ENCODE results near the gene GLB1L. TPM values are rescaled to one million over a fixed set of nuclear protein-coding genes. Genes with fewer than 3 reads are reported as not detected.

Gene GLB1L
- total and polyA plus RNA-seq, 2 of the 8 experiments (the other 6 are each of a cell fraction or from before 2014, with no cell fraction given), result 3.7 to 4.0 TPM

DNA sequence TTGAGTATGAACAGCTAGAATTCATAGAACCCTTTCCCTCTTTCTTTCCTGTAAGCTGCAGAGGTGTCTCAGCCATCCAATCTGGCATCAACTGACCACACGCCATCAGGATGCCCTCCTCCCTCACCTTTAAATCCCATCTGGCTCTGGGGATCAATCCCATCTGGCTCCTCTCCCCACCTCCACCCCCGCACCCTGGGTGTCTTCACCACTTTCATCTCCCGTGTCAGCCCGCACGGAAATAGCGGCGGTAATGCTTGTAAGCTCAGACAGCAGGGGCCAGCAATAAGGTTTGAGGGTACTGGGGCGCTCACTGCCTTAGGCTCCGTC is 7.3 kb upstream of the GLB1L start:
- no peak overlapping the region for H2BK12ac ChIP-seq (ENCODE audit: low read depth, low read length)
- H4K91ac ChIP-seq (replicated peaks; ENCODE audit: insufficient read length, low read length), result no peak overlapping the region
- H3K23me2 ChIP-seq (ENCODE audit: low read depth, low read length), result peaks cover 17% of the 10 kb centered on the region
- no peak overlapping the region for H3K4ac ChIP-seq (replicated peaks; ENCODE audit: insufficient read length, low read depth, low read length)
- H3K27ac ChIP-seq (ENCODE audit: low read depth, low read length), result no peak overlapping the region
- peaks cover 0 to 2% of the 10 kb centered on the region in 2 experiments for H4K20me1 ChIP-seq (replicated peaks in 1 of 2; ENCODE audit: control insufficient read depth in 1 of 2, insufficient read depth in 2 of 2, low read length in 2 of 2)
- H3K79me2 ChIP-seq (ENCODE audit: control insufficient read depth in 1 of 2, insufficient read depth in 2 of 2, low read length in 2 of 2), result no peaks in the 10 kb centered on the region
- H3K4me1 ChIP-seq (replicated peaks in 1 of 4; ENCODE audit: control insufficient read depth in 3 of 4, insufficient read depth in 4 of 4, low read length in 3 of 4), result peaks cover 5 to 14% (median 9%) of the 10 kb centered on the region in 4 experiments
- H3K9ac ChIP-seq (replicated peaks in 1 of 4; ENCODE audit: extremely low read depth in 1 of 4, low read depth in 3 of 4, low read length in 3 of 4), result peak overlapping the region in 3 of 4 experiments; percentile 17 to 52 (median 20); a peak in 4 of 7 replicates
- no peak overlapping the region for H2BK120ac ChIP-seq (replicated peaks; ENCODE audit: low read depth, low read length)
- H3K79me1 ChIP-seq (ENCODE audit: low read depth, low read length), result peaks cover 2% of the 10 kb centered on the region; the same call in 1 of the 2 replicates
- peak overlapping the region; percentile 84; the same call in 1 of the 2 replicates for H4K8ac ChIP-seq (ENCODE audit: extremely low read depth, insufficient read depth, low read length)
- H3K4me3 ChIP-seq (ENCODE audit: extremely low read depth in 1 of 4, insufficient read depth in 2 of 4, low read depth in 3 of 4, low read length in 4 of 4), result peak overlapping the region; percentile 46 to 64 (median 57)
- FAIRE-seq (no peak), DNase-seq (ENCODE audit: low read depth in 1 of 2, low spot score in 2 of 2) (no peak)
- peak overlapping the region; percentile 25 for H3K18ac ChIP-seq (ENCODE audit: extremely low read depth, low read length)
- TF ChIP-seq HDAC2 (IDR thresholded peaks at IDR 0.05; ENCODE audit: borderline replicate concordance in 1 of 2, low read depth in 2 of 2, low read length in 2 of 2), result no peak
- TF ChIP-seq SUZ12 (IDR thresholded peaks at IDR 0.05; ENCODE audit: low read length), result 0 out of 2 replicates have a peak, but pooled peaks have one; percentile 38
- H2BK20ac ChIP-seq (ENCODE audit: low read length), result no peak overlapping the region
- H2BK15ac ChIP-seq (ENCODE audit: low read length), result peak overlapping the region; percentile 95; the same call in 1 of the 2 replicates
- H4K5ac ChIP-seq (ENCODE audit: insufficient read length, low read depth, low read length), result no peak overlapping the region
- H2AK5ac ChIP-seq (ENCODE audit: low read depth, low read length), result no peak overlapping the region
- H3K36me3 ChIP-seq (ENCODE audit: control insufficient read depth in 2 of 4, insufficient read depth in 4 of 4, low read length in 3 of 4), result peaks cover 0 to 9% (median 5%) of the 10 kb centered on the region in 4 experiments; a peak in 4 of 8 replicates
- H3K9me3 ChIP-seq (ENCODE audit: insufficient read depth in 2 of 2, low read depth in 1 of 2, low read length in 1 of 2), result no peaks in the 10 kb centered on the region
- 7% methylated on average over 9 of the region's 9 CpGs; no CpG with 5 or more reads in 1 of the 2 experiments for WGBS, 2 experiments (ENCODE audit: extremely low coverage in 1 of 2, insufficient coverage in 1 of 2, insufficient read length in 1 of 2, insufficient replicate concordance in 2 of 2, low coverage in 1 of 2, low lambda C conversion rate in 2 of 2, missing lambda C conversion rate in 1 of 2)
- H2AFZ ChIP-seq (ENCODE audit: low read length), result peak overlapping the region; percentile 14; the same call in 1 of the 2 replicates
- CTCF ChIA-PET (ENCODE audit: partially characterized antibody), result interaction anchor here (0.6 to 6.6 kb wide), 14 partner anchors 9 to 116 kb away, joined by 3 to 118 read pairs (median 3); partner anchors contain the start of genes DNAJB2 and ZFAND2B
- H3K27me3 ChIP-seq (replicated peaks in 1 of 4; ENCODE audit: control insufficient read depth in 3 of 4, extremely low read depth in 1 of 4, insufficient read depth in 3 of 4, low read length in 3 of 4), result peaks cover 16 to 43% (median 35%) of the 10 kb centered on the region in 4 experiments
- peak overlapping the region; percentile 85 to 92 for H3K4me2 ChIP-seq (ENCODE audit: insufficient read depth in 1 of 2, low read depth in 2 of 2, low read length in 2 of 2)
- POLR2A ChIA-PET (ENCODE audit: partially characterized antibody), result interaction anchor here (0.6 to 14.9 kb wide), 19 partner anchors 7 to 131 kb away, joined by 3 to 190 read pairs (median 6); partner anchors contain the start of genes ABCB6, ANKZF1, ATG9A and CNPPD1
- no peak overlapping the region for H3K14ac ChIP-seq (ENCODE audit: insufficient read length)
- H3K23ac ChIP-seq (ENCODE audit: insufficient read length), result no peak overlapping the region
- H3K56ac ChIP-seq (replicated peaks; ENCODE audit: insufficient read length, low read depth, low read length), result no peak overlapping the region
- peak overlapping the region; percentile 44; the same call in 1 of the 2 replicates for H2BK5ac ChIP-seq (ENCODE audit: low read depth, low read length)
